ENCODE measurements around the gene SYCN. TPM values are rescaled to one million over a fixed set of nuclear protein-coding genes. Genes with fewer than 3 reads are reported as not detected.

Gene SYCN
- total and polyA plus RNA-seq, 2 of the 8 experiments (the other 6 are each of a cell fraction or from before 2014, with no cell fraction given) = not detected

GRCh38 chr19:39211731-39212374 lies 7.8 kb upstream of the SYCN start (continued):
- TF ChIP-seq, protein P1, sequence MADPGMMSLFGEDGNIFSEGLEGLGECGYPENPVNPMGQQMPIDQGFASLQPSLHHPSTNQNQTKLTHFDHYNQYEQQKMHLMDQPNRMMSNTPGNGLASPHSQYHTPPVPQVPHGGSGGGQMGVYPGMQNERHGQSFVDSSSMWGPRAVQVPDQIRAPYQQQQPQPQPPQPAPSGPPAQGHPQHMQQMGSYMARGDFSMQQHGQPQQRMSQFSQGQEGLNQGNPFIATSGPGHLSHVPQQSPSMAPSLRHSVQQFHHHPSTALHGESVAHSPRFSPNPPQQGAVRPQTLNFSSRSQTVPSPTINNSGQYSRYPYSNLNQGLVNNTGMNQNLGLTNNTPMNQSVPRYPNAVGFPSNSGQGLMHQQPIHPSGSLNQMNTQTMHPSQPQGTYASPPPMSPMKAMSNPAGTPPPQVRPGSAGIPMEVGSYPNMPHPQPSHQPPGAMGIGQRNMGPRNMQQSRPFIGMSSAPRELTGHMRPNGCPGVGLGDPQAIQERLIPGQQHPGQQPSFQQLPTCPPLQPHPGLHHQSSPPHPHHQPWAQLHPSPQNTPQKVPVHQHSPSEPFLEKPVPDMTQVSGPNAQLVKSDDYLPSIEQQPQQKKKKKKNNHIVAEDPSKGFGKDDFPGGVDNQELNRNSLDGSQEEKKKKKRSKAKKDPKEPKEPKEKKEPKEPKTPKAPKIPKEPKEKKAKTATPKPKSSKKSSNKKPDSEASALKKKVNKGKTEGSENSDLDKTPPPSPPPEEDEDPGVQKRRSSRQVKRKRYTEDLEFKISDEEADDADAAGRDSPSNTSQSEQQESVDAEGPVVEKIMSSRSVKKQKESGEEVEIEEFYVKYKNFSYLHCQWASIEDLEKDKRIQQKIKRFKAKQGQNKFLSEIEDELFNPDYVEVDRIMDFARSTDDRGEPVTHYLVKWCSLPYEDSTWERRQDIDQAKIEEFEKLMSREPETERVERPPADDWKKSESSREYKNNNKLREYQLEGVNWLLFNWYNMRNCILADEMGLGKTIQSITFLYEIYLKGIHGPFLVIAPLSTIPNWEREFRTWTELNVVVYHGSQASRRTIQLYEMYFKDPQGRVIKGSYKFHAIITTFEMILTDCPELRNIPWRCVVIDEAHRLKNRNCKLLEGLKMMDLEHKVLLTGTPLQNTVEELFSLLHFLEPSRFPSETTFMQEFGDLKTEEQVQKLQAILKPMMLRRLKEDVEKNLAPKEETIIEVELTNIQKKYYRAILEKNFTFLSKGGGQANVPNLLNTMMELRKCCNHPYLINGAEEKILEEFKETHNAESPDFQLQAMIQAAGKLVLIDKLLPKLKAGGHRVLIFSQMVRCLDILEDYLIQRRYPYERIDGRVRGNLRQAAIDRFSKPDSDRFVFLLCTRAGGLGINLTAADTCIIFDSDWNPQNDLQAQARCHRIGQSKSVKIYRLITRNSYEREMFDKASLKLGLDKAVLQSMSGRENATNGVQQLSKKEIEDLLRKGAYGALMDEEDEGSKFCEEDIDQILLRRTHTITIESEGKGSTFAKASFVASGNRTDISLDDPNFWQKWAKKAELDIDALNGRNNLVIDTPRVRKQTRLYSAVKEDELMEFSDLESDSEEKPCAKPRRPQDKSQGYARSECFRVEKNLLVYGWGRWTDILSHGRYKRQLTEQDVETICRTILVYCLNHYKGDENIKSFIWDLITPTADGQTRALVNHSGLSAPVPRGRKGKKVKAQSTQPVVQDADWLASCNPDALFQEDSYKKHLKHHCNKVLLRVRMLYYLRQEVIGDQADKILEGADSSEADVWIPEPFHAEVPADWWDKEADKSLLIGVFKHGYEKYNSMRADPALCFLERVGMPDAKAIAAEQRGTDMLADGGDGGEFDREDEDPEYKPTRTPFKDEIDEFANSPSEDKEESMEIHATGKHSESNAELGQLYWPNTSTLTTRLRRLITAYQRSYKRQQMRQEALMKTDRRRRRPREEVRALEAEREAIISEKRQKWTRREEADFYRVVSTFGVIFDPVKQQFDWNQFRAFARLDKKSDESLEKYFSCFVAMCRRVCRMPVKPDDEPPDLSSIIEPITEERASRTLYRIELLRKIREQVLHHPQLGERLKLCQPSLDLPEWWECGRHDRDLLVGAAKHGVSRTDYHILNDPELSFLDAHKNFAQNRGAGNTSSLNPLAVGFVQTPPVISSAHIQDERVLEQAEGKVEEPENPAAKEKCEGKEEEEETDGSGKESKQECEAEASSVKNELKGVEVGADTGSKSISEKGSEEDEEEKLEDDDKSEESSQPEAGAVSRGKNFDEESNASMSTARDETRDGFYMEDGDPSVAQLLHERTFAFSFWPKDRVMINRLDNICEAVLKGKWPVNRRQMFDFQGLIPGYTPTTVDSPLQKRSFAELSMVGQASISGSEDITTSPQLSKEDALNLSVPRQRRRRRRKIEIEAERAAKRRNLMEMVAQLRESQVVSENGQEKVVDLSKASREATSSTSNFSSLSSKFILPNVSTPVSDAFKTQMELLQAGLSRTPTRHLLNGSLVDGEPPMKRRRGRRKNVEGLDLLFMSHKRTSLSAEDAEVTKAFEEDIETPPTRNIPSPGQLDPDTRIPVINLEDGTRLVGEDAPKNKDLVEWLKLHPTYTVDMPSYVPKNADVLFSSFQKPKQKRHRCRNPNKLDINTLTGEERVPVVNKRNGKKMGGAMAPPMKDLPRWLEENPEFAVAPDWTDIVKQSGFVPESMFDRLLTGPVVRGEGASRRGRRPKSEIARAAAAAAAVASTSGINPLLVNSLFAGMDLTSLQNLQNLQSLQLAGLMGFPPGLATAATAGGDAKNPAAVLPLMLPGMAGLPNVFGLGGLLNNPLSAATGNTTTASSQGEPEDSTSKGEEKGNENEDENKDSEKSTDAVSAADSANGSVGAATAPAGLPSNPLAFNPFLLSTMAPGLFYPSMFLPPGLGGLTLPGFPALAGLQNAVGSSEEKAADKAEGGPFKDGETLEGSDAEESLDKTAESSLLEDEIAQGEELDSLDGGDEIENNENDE (IDR thresholded peaks at IDR 0.05; ENCODE audit: insufficient replicate concordance, low read length) = no peak
- TF ChIP-seq KDM5A (IDR thresholded peaks at IDR 0.05; ENCODE audit: low read length) (no peak), ATF2 (IDR thresholded peaks at IDR 0.05; ENCODE audit: low read length) (no peak), JUN (IDR thresholded peaks at IDR 0.05; ENCODE audit: low read depth, low read length) (no peak), SP1 (IDR thresholded peaks at IDR 0.05; ENCODE audit: low read depth, low read length) (no peak), SIN3A (conservative IDR thresholded peaks at IDR 0.05 in 1 of 2, IDR thresholded peaks at IDR 0.05 in 1 of 2; ENCODE audit: low read depth in 1 of 2, low read length in 2 of 2) (no peak), RFX5 (IDR thresholded peaks at IDR 0.05; ENCODE audit: borderline replicate concordance, low read depth, low read length) (no peak), BRCA1 (IDR thresholded peaks at IDR 0.05; ENCODE audit: low read depth, low read length) (no peak)

All from H1 (cell line).